Stimulated activated CD8-positive, alpha-beta memory T cell treated with anti-CD3 and anti-CD28 coated beads, Interleukin-2, amount 100 ng/mL, for 48 hours (primary cell): ENCODE results near the gene MATCAP1.
A peak's percentile ranks its signal among the peaks of the same experiment; 100 is the strongest.

ENCODE experiments used
- DNase-seq, 2 donors: peaks; one replicate each; pipeline ENCODE4 v3.0.0-alpha.2; 2020; ENCODE audit warnings: low read depth in 2 of 2

The MATCAP1 gene

GRCh38 chr16:67208154-67208896, 24.6 kb upstream of the MATCAP1 start:
- no peak for DNase-seq

GRCh38 chr16:67207249-67208091, 23.7 kb upstream of the MATCAP1 start:
- DNase-seq, result no peak

- DNase-seq, result no peak
Measured at GRCh38 chr16:67206838-67207248, 23.1 kb upstream of the MATCAP1 start.

GRCh38 chr16:67206129-67206837, 22.5 kb upstream of the MATCAP1 start:
- DNase-seq, result no peak

GRCh38 chr16:67204076-67204475, 20.3 kb upstream of the MATCAP1 start:
- DNase-seq, result no peak

GRCh38 chr16:67202956-67203493, 19.3 kb upstream of the MATCAP1 start:
- DNase-seq, result no peak

- DNase-seq, result no peak
Measured at GRCh38 chr16:67202426-67202825, 18.7 kb upstream of the MATCAP1 start.

GRCh38 chr16:67201411-67202345, 17.9 kb upstream of the MATCAP1 start:
- no peak for DNase-seq

GRCh38 chr16:67200491-67200890, 16.7 kb upstream of the MATCAP1 start:
- no peak for DNase-seq

GRCh38 chr16:67199808-67200198, 16.0 kb upstream of the MATCAP1 start:
- DNase-seq, result no peak

- no peak for DNase-seq
Measured at GRCh38 chr16:67199011-67199807, 15.4 kb upstream of the MATCAP1 start, which contains the start of gene ELMO3. Gene ELMO3, plus strand, starts transcription at chr16:67199131. Its CDS starts 196 bp downstream, at chr16:67199327.

- no peak for DNase-seq
Measured at GRCh38 chr16:67198238-67198734, 14.5 kb upstream of the MATCAP1 start.

- no peak for DNase-seq
Measured at GRCh38 chr16:67197704-67198103, 13.9 kb upstream of the MATCAP1 start.

GRCh38 chr16:67196881-67197280, 13.1 kb upstream of the MATCAP1 start:
- no peak for DNase-seq

GRCh38 chr16:67195676-67196075, 11.9 kb upstream of the MATCAP1 start:
- DNase-seq, result no peak

- no peak for DNase-seq
Measured at GRCh38 chr16:67194260-67194659, 10.5 kb upstream of the MATCAP1 start.

GRCh38 chr16:67193536-67193935, 9.8 kb upstream of the MATCAP1 start:
- DNase-seq, result no peak

- DNase-seq, result no peak
Measured at GRCh38 chr16:67192781-67193361, 9.1 kb upstream of the MATCAP1 start.

- peak; percentile 84 to 89 for DNase-seq
Measured at GRCh38 chr16:67191995-67192681, 8.4 kb upstream of the MATCAP1 start, which contains the start of gene E2F4. Gene E2F4, plus strand, starts transcription at chr16:67192155. Its CDS starts 73 bp downstream, at chr16:67192228.
